NT2/D1 (cell line): Measurements from ENCODE around the gene TNFRSF12A.

Experiments used
- SUZ12 ChIP-seq: IDR thresholded peaks from 2 replicates; pipeline ENCODE4 v1.6.1; 2011; ENCODE audit not compliant: insufficient read length, insufficient read depth; ENCODE audit errors: extremely low read depth
- ZNF274 ChIP-seq: IDR thresholded peaks from 2 replicates; pipeline ENCODE4 v1.6.1; 2011; ENCODE audit warnings: mild to moderate bottlenecking, low read depth, low read length

GRCh38 chr16:3009568-3010390, 10.4 kb upstream of the TNFRSF12A start:
- TF ChIP-seq ZNF274, result no peak
- TF ChIP-seq SUZ12, result no peak
